ENCODE data around the gene TTC39B.

TTC39B gene

DNA sequence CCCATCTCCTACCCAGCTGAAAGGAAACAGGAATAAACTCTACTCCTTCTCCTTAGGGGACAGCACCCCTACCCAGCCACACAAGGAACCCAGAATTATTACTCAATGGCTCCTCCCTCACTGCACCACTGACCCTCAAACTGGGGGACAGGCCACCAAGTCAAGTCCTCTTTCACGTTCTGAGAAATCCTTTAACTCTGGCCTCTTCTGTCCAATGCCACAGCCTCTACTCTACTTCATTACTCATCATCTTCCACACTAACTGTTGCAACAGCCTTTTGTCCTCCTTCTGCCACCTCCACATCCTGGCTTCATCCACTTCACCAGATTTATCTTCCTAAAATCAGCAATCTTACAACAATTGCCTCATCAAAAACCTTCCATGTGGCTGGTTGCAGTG, 6.8 kb downstream of the TTC39B start (continued):
- TF ChIP-seq ZNF518A (tag by site-specific recombination; conservative IDR thresholded peaks at IDR 0.05; ENCODE audit: low read depth) (no peak), WT1 (tag by site-specific recombination; IDR thresholded peaks at IDR 0.05) (no peak), ZBTB8A (tag by site-specific recombination; IDR thresholded peaks at IDR 0.05) (no peak), ZFP37 (tag by site-specific recombination; IDR thresholded peaks at IDR 0.05) (no peak), ZNF660 (tag by site-specific recombination; IDR thresholded peaks at IDR 0.05) (no peak), ZNF776 (tag by site-specific recombination; IDR thresholded peaks at IDR 0.05; ENCODE audit: borderline replicate concordance) (no peak), ZNF426 (tag by site-specific recombination; IDR thresholded peaks at IDR 0.05) (no peak), HOXC10 (CRISPR knock-in tag; IDR thresholded peaks at IDR 0.05) (no peak), ZNF37A (tag by site-specific recombination; IDR thresholded peaks at IDR 0.05) (no peak)

GRCh38 chr9:15299374-15299939, 7.6 kb downstream of the TTC39B start:
- no peak overlapping the region for H3K4me3 ChIP-seq (ENCODE audit: low read depth, low read length)
- no peak overlapping the region for H3K27ac ChIP-seq (ENCODE audit: extremely low read depth, low read depth, low read length)
- H3K4me1 ChIP-seq (ENCODE audit: control insufficient read depth, insufficient read depth, low read length): no peaks in the 10 kb centered on the region
- H3K36me3 ChIP-seq (ENCODE audit: control insufficient read depth in 2 of 2, insufficient read depth in 1 of 2, low read length in 2 of 2): no peaks in the 10 kb centered on the region
- TF ChIP-seq ZBTB21 (tag by site-specific recombination; IDR thresholded peaks at IDR 0.05): no peak
- no peak for TF ChIP-seq YY1 (tag by site-specific recombination; IDR thresholded peaks at IDR 0.05)
- TF ChIP-seq PRDM6 (tag by site-specific recombination; IDR thresholded peaks at IDR 0.05): no peak
- TF ChIP-seq, protein P1, sequence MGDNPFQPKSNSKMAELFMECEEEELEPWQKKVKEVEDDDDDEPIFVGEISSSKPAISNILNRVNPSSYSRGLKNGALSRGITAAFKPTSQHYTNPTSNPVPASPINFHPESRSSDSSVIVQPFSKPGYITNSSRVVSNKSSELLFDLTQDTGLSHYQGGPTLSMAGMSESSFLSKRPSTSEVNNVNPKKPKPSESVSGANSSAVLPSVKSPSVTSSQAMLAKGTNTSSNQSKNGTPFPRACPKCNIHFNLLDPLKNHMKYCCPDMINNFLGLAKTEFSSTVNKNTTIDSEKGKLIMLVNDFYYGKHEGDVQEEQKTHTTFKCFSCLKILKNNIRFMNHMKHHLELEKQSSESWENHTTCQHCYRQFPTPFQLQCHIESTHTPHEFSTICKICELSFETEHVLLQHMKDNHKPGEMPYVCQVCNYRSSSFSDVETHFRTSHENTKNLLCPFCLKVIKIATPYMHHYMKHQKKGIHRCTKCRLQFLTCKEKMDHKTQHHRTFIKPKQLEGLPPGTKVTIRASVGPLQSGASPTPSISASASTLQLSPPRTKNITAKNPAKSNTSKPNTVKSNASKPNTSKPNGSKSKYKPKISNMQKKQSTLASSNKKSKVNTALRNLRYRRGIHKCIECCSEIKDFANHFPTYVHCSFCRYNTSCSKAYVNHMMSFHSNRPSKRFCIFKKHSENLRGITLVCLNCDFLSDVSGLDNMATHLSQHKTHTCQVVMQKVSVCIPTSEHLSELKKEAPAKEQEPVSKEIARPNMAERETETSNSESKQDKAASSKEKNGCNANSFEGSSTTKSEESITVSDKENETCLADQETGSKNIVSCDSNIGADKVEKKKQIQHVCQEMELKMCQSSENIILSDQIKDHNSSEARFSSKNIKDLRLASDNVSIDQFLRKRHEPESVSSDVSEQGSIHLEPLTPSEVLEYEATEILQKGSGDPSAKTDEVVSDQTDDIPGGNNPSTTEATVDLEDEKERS (tag by site-specific recombination; IDR thresholded peaks at IDR 0.05): no peak
- no peak for TF ChIP-seq ZNF155 (tag by site-specific recombination; IDR thresholded peaks at IDR 0.05)
- no peak for TF ChIP-seq BCL11B (tag by site-specific recombination; IDR thresholded peaks at IDR 0.05; ENCODE audit: low read depth)
- ChIA-PET CTCF (interaction anchor here (0.5 kb wide), 1 partner anchor 140 kb away, joined by 4 read pairs; no protein-coding TSS in a partner anchor), POLR2A (no interaction called here)
- no peaks in the 10 kb centered on the region for H3K9me3 ChIP-seq (ENCODE audit: control insufficient read depth, insufficient read depth, low read depth, low read length)
